ENCODE measurements around the gene FRMD8.

The FRMD8 gene

GRCh38 chr11:65379698-65380459 lies 6.6 kb upstream of the FRMD8 start:
- Mint-ChIP-seq H3K36me3 (ENCODE audit: low read depth) (no peaks in the 10 kb centered on the region), H3K9me3 (no peaks in the 10 kb centered on the region), H3K4me1 (peaks cover 33% of the 10 kb centered on the region), H3K27ac (peak overlapping the region; percentile 67 to 80 (median 68)), H3K4me3 (peak overlapping the region in 1 of 3 experiments; percentile 30), H3K27me3 (ENCODE audit: low read depth) (peaks cover 3% of the 10 kb centered on the region)
- no peak for TF ChIP-seq CTCF (IDR thresholded peaks at IDR 0.05; ENCODE audit: unreplicated experiment in 3 of 3)

- peak overlapping the region; percentile 67 to 95 (median 93) for H3K27ac Mint-ChIP-seq
Measured at GRCh38 chr11:65380460-65381119, 5.8 kb upstream of the FRMD8 start.

GRCh38 chr11:65381716-65382032 lies 4.8 kb upstream of the FRMD8 start:
- Mint-ChIP-seq H3K27me3 (ENCODE audit: low read depth) (no peaks in the 10 kb centered on the region), H3K9me3 (no peaks in the 10 kb centered on the region), H3K36me3 (ENCODE audit: low read depth) (no peaks in the 10 kb centered on the region), H3K4me3 (peak overlapping the region; percentile 68 to 78 (median 76)), H3K27ac (peak overlapping the region; percentile 93 to 97 (median 95)), H3K4me1 (peaks cover 35% of the 10 kb centered on the region)
- TF ChIP-seq CTCF (IDR thresholded peaks at IDR 0.05; ENCODE audit: unreplicated experiment in 3 of 3): no peak

More at GRCh38 chr11:65380460-65381119, 5.8 kb upstream of the FRMD8 start:
- Mint-ChIP-seq H3K27me3 (ENCODE audit: low read depth) (no peaks in the 10 kb centered on the region), H3K36me3 (ENCODE audit: low read depth) (no peaks in the 10 kb centered on the region), H3K9me3 (no peaks in the 10 kb centered on the region), H3K4me1 (peaks cover 35% of the 10 kb centered on the region), H3K4me3 (peak overlapping the region in 1 of 3 experiments; percentile 30)
- TF ChIP-seq CTCF (IDR thresholded peaks at IDR 0.05; ENCODE audit: unreplicated experiment in 3 of 3): no peak

GRCh38 chr11:65382033-65382803 lies 4.2 kb upstream of the FRMD8 start, which contains the start of gene SLC25A45:
TSS of gene SLC25A45 (minus strand) at chr11:65382646. CDS start at chr11:65381951, 695 bp downstream.
- peak; percentile 66 to 73 (median 67) for TF ChIP-seq CTCF (IDR thresholded peaks at IDR 0.05; ENCODE audit: unreplicated experiment in 3 of 3)
- no peaks in the 10 kb centered on the region for H3K36me3 Mint-ChIP-seq (ENCODE audit: low read depth)
- peak within 1 kb of the TSS; percentile 72 to 78 (median 76) for H3K4me3 Mint-ChIP-seq
- peak within 1 kb of the TSS; percentile 93 to 97 (median 95) for H3K27ac Mint-ChIP-seq
- H3K27me3 Mint-ChIP-seq (ENCODE audit: low read depth): no peaks in the 10 kb centered on the region
- no peaks in the 10 kb centered on the region for H3K9me3 Mint-ChIP-seq
- peaks cover 35% of the 10 kb centered on the region for H3K4me1 Mint-ChIP-seq

GRCh38 chr11:65382804-65383368 lies 3.6 kb upstream of the FRMD8 start:
- H3K4me1 Mint-ChIP-seq: peaks cover 35% of the 10 kb centered on the region
- H3K4me3 Mint-ChIP-seq: peak overlapping the region; percentile 72 to 78 (median 76)
- peak overlapping the region; percentile 93 to 97 (median 95) for H3K27ac Mint-ChIP-seq
- TF ChIP-seq CTCF (IDR thresholded peaks at IDR 0.05; ENCODE audit: unreplicated experiment in 3 of 3): no peak
- no peaks in the 10 kb centered on the region for H3K9me3 Mint-ChIP-seq
- no peaks in the 10 kb centered on the region for H3K27me3 Mint-ChIP-seq (ENCODE audit: low read depth)
- no peaks in the 10 kb centered on the region for H3K36me3 Mint-ChIP-seq (ENCODE audit: low read depth)
